GM23338 (cell line): ENCODE results near the gene KCND2. TPM values are rescaled to one million over a fixed set of nuclear protein-coding genes. Genes with fewer than 3 reads are reported as not detected.

Source experiments
- ATAC-seq: fragments of 200-7000 bp; cut with Tn5 transposase; 3 replicates; pipeline ENCODE4 v1.9.1; 2020
- DNase-seq: peaks from one replicate; pipeline ENCODE4 v3.0.0-alpha.2; 2015; ENCODE audit warnings: low spot score
- H2AFZ ChIP-seq: fragments of 200-600 bp; sonication (generic); 2 replicates; pipeline ENCODE4 v1.8.0; 2016; ENCODE audit warnings: antibody characterized with exemption, mild to moderate bottlenecking, moderate library complexity
- H3F3A ChIP-seq: fragments of 200-600 bp; sonication (generic); replicated peaks from 2 replicates; pipeline ENCODE4 v1.8.0; 2017; ENCODE audit warnings: antibody characterized with exemption, mixed run types, low read depth
- H3K27ac ChIP-seq: fragments of 200-600 bp; sonication (generic); 2 replicates; pipeline ENCODE4 v1.6.1; 2016; ENCODE audit warnings: low read depth
- H3K27me3 ChIP-seq: fragments of 200-600 bp; sonication (generic); 2 replicates; pipeline ENCODE4 v1.8.0; 2016; ENCODE audit warnings: mild to moderate bottlenecking, mixed run types, moderate library complexity; ENCODE audit not compliant: insufficient read depth
- H3K36me3 ChIP-seq: fragments of 200-600 bp; sonication (generic); 2 replicates; pipeline ENCODE4 v1.8.0; 2016; ENCODE audit warnings: mild to moderate bottlenecking; ENCODE audit not compliant: insufficient read depth
- H3K4me1 ChIP-seq: fragments of 200-600 bp; sonication (generic); 2 replicates; pipeline ENCODE4 v1.8.0; 2016; ENCODE audit warnings: mild to moderate bottlenecking, moderate library complexity; ENCODE audit not compliant: insufficient read depth
- H3K4me2 ChIP-seq: fragments of 200-600 bp; sonication (generic); 2 replicates; pipeline ENCODE4 v1.7.1; 2017; ENCODE audit warnings: mixed run types
- H3K4me3 ChIP-seq: fragments of 200-600 bp; sonication (generic); 2 replicates; pipeline ENCODE4 v1.6.1; 2016; ENCODE audit warnings: mixed run types
- H3K79me2 ChIP-seq: fragments of 200-600 bp; sonication (generic); replicated peaks from 2 replicates; pipeline ENCODE4 v1.8.0; 2017; ENCODE audit warnings: mild to moderate bottlenecking; ENCODE audit not compliant: insufficient read depth
- H3K9me2 ChIP-seq: fragments of 200-600 bp; sonication (generic); 2 replicates; pipeline ENCODE4 v1.8.0; 2017; ENCODE audit not compliant: insufficient read depth
- H4K20me1 ChIP-seq: fragments of 200-600 bp; sonication (generic); replicated peaks from 2 replicates; pipeline ENCODE4 v1.8.0; 2017; ENCODE audit warnings: mild to moderate bottlenecking; ENCODE audit not compliant: insufficient read depth
- H3K27ac Mint-ChIP-seq: 2 replicates; pipeline ENCODE4 v1.8.0; 2020; ENCODE audit warnings: inconsistent platforms, mild to moderate bottlenecking, moderate library complexity, mixed read lengths
- H3K27me3 Mint-ChIP-seq: 3 replicates; pipeline ENCODE4 v1.8.0; 2022; ENCODE audit warnings: low read depth, mild to moderate bottlenecking, moderate library complexity, mixed read lengths, inconsistent platforms; ENCODE audit not compliant: insufficient read depth, poor library complexity
- H3K36me3 Mint-ChIP-seq: 3 replicates; pipeline ENCODE4 v1.8.0; 2021; ENCODE audit warnings: low read depth, mild to moderate bottlenecking, inconsistent platforms, moderate library complexity, mixed read lengths
- H3K4me1 Mint-ChIP-seq: 3 replicates; pipeline ENCODE4 v1.8.0; 2020; ENCODE audit warnings: mild to moderate bottlenecking, inconsistent platforms, mixed read lengths
- H3K4me3 Mint-ChIP-seq: 3 replicates; pipeline ENCODE4 v1.8.0; 2021; ENCODE audit warnings: moderate library complexity, mild to moderate bottlenecking, inconsistent platforms, mixed read lengths
- H3K9me3 Mint-ChIP-seq: 3 replicates; pipeline ENCODE4 v1.8.0; 2020; ENCODE audit warnings: moderate library complexity, mild to moderate bottlenecking, inconsistent platforms, mixed read lengths
- CREB1 ChIP-seq: fragments of 250-450 bp; sonication (Bioruptor Pico); IDR thresholded peaks from 2 replicates; pipeline ENCODE4 v1.5.0; 2020; ENCODE audit warnings: low read depth, mild to moderate bottlenecking, moderate library complexity
- EZH2 ChIP-seq: fragments of 200-600 bp; sonication (generic); IDR thresholded peaks from one replicate; pipeline ENCODE4 v1.8.0; 2017; ENCODE audit warnings: antibody characterized with exemption, mild to moderate bottlenecking, low read depth; ENCODE audit not compliant: unreplicated experiment
- EZH2phosphoT487 ChIP-seq: fragments of 200-600 bp; sonication (generic); IDR thresholded peaks from one replicate; pipeline ENCODE4 v1.8.1; 2018; ENCODE audit warnings: antibody characterized with exemption; ENCODE audit not compliant: unreplicated experiment
- JUNB ChIP-seq: IDR thresholded peaks from one replicate; pipeline ENCODE4 v1.6.1; 2016; ENCODE audit warnings: antibody characterized with exemption; ENCODE audit not compliant: unreplicated experiment
- NANOG ChIP-seq: IDR thresholded peaks from 2 replicates; pipeline ENCODE4 v1.6.1; 2016; ENCODE audit warnings: antibody characterized with exemption, borderline replicate concordance
- POLR2AphosphoS5 ChIP-seq: IDR thresholded peaks from 2 replicates; pipeline ENCODE4 v1.6.1; 2016; ENCODE audit warnings: antibody characterized with exemption, low read depth
- STAT1 ChIP-seq: IDR thresholded peaks from one replicate; pipeline ENCODE4 v1.6.1; 2016; ENCODE audit warnings: antibody characterized with exemption; ENCODE audit not compliant: unreplicated experiment
- ZNF114 ChIP-seq: fragments of 250-450 bp; sonication (Bioruptor Pico); IDR thresholded peaks from 2 replicates; pipeline ENCODE4 v1.5.0; 2020; ENCODE audit warnings: mild to moderate bottlenecking, moderate library complexity
- ZNF331 ChIP-seq: fragments of 250-450 bp; sonication (Bioruptor Pico); IDR thresholded peaks from 2 replicates; pipeline ENCODE4 v1.5.0; 2020; ENCODE audit warnings: low read depth, mild to moderate bottlenecking, moderate library complexity
- polyA plus RNA-seq: library from polyadenylated mRNA; unstranded; fragments of >200 nt; fragmentation: Nextera tagmentation; extraction: Ambion mirVana; gene quantifications from 2 replicates; pipeline ENCODE4 v1.2.1, GENCODE V29; 2016
- total RNA-seq: library from RNA; depleted of rRNA; stranded (reverse); fragments of >200 nt; shearing (Covaris generic); gene quantifications from 2 replicates; pipeline ENCODE4 v1.2.3, GENCODE V29; 2014
- TF ChIP-seq, protein P1 (sequence below): IDR thresholded peaks from one replicate; pipeline ENCODE4 v1.6.1; 2018; ENCODE audit warnings: antibody characterized with exemption; ENCODE audit not compliant: unreplicated experiment
- TF ChIP-seq, protein P2 (sequence below): IDR thresholded peaks from 2 replicates; pipeline ENCODE4 v1.6.1; 2016; ENCODE audit warnings: antibody characterized with exemption
- TF ChIP-seq, protein P3 (sequence below), 2 experiments: fragments of 200-600 bp in 1 of 2; sonication (generic) in 1 of 2; conservative IDR thresholded peaks; 2 replicates each; pipeline versions ENCODE4 v1.5.1 to v1.6.1; 2016 to 2017; ENCODE audit warnings: antibody characterized with exemption in 2 of 2, low read depth in 2 of 2, mild to moderate bottlenecking in 2 of 2, moderate library complexity in 1 of 2
- TF ChIP-seq, protein P4 (sequence below): fragments of 250-450 bp; sonication (Bioruptor Pico); IDR thresholded peaks from 2 replicates; pipeline ENCODE4 v1.5.0; 2020; ENCODE audit warnings: mild to moderate bottlenecking, moderate library complexity

The KCND2 gene
- total and polyA plus RNA-seq, 2 experiments from 2014 or later, result 7.1 to 15.6 TPM

DNA sequence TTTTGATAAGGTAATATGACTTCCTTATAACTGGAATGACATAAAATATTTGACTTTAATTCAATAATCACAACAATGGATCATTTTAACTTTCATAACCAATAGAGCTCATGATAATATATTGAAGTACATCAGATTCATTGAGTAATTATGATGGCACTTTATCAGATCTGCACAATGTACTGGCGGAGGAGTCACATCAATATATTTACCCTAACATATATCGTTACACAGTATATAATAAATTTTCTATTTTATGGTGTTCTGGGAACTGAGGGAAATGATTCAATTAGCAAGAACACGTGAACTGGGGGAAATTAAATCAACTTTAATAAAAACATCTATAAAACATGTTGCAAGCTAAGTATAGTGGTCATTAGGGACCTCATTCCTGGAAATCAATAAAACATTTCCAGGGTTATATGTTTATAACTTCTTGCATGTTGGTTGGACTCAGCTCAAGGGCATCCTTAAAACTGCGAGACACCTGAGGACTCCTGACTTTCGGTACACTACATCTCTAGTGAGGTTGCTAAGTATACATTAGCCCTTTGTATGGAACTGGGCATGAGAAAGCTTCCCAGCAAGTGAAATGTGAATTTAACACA, 254.0 kb downstream of the KCND2 start:
- H3K4me3 Mint-ChIP-seq, result no peak overlapping the region
- peaks cover 15% of the 10 kb centered on the region for H3K4me1 ChIP-seq
- no peaks in the 10 kb centered on the region for H3K36me3 ChIP-seq
- H3K9me2 ChIP-seq, result no peaks in the 10 kb centered on the region
- no peak for DNase-seq
- no peak overlapping the region for H3K27ac ChIP-seq
- peaks cover 29% of the 10 kb centered on the region for H3K4me1 Mint-ChIP-seq
- no peaks in the 10 kb centered on the region for H3K36me3 Mint-ChIP-seq
- no peak overlapping the region for H2AFZ ChIP-seq
- no peaks in the 10 kb centered on the region for H3F3A ChIP-seq
- no peaks in the 10 kb centered on the region for H3K27me3 ChIP-seq
- ATAC-seq, result no peak
- peaks cover 4% of the 10 kb centered on the region for H3K27me3 Mint-ChIP-seq
- no peak overlapping the region for H3K4me3 ChIP-seq
- no peaks in the 10 kb centered on the region for H3K79me2 ChIP-seq
- no peak overlapping the region for H3K4me2 ChIP-seq
- no peaks in the 10 kb centered on the region for H4K20me1 ChIP-seq
- no peaks in the 10 kb centered on the region; the same call in 2 of the 3 replicates for H3K9me3 Mint-ChIP-seq
- no peak for TF ChIP-seq ZNF331 (CRISPR knock-in tag)
- no peak for TF ChIP-seq JUNB
- no peak for TF ChIP-seq NANOG
- TF ChIP-seq EZH2phosphoT487, result no peak
- TF ChIP-seq, protein P1, sequence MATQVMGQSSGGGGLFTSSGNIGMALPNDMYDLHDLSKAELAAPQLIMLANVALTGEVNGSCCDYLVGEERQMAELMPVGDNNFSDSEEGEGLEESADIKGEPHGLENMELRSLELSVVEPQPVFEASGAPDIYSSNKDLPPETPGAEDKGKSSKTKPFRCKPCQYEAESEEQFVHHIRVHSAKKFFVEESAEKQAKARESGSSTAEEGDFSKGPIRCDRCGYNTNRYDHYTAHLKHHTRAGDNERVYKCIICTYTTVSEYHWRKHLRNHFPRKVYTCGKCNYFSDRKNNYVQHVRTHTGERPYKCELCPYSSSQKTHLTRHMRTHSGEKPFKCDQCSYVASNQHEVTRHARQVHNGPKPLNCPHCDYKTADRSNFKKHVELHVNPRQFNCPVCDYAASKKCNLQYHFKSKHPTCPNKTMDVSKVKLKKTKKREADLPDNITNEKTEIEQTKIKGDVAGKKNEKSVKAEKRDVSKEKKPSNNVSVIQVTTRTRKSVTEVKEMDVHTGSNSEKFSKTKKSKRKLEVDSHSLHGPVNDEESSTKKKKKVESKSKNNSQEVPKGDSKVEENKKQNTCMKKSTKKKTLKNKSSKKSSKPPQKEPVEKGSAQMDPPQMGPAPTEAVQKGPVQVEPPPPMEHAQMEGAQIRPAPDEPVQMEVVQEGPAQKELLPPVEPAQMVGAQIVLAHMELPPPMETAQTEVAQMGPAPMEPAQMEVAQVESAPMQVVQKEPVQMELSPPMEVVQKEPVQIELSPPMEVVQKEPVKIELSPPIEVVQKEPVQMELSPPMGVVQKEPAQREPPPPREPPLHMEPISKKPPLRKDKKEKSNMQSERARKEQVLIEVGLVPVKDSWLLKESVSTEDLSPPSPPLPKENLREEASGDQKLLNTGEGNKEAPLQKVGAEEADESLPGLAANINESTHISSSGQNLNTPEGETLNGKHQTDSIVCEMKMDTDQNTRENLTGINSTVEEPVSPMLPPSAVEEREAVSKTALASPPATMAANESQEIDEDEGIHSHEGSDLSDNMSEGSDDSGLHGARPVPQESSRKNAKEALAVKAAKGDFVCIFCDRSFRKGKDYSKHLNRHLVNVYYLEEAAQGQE, result no peak
- TF ChIP-seq ZNF114, result no peak
- no peak for TF ChIP-seq CREB1 (CRISPR knock-in tag)
- TF ChIP-seq STAT1, result no peak
- TF ChIP-seq, protein P2, sequence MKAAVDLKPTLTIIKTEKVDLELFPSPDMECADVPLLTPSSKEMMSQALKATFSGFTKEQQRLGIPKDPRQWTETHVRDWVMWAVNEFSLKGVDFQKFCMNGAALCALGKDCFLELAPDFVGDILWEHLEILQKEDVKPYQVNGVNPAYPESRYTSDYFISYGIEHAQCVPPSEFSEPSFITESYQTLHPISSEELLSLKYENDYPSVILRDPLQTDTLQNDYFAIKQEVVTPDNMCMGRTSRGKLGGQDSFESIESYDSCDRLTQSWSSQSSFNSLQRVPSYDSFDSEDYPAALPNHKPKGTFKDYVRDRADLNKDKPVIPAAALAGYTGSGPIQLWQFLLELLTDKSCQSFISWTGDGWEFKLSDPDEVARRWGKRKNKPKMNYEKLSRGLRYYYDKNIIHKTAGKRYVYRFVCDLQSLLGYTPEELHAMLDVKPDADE, result no peak
- no peak for TF ChIP-seq EZH2
- TF ChIP-seq, protein P3, sequence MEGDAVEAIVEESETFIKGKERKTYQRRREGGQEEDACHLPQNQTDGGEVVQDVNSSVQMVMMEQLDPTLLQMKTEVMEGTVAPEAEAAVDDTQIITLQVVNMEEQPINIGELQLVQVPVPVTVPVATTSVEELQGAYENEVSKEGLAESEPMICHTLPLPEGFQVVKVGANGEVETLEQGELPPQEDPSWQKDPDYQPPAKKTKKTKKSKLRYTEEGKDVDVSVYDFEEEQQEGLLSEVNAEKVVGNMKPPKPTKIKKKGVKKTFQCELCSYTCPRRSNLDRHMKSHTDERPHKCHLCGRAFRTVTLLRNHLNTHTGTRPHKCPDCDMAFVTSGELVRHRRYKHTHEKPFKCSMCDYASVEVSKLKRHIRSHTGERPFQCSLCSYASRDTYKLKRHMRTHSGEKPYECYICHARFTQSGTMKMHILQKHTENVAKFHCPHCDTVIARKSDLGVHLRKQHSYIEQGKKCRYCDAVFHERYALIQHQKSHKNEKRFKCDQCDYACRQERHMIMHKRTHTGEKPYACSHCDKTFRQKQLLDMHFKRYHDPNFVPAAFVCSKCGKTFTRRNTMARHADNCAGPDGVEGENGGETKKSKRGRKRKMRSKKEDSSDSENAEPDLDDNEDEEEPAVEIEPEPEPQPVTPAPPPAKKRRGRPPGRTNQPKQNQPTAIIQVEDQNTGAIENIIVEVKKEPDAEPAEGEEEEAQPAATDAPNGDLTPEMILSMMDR (conservative IDR thresholded peaks at IDR 0.05; ENCODE audit: low read depth in 2 of 2), result no peak
- TF ChIP-seq POLR2AphosphoS5, result no peak
- TF ChIP-seq, protein P4, sequence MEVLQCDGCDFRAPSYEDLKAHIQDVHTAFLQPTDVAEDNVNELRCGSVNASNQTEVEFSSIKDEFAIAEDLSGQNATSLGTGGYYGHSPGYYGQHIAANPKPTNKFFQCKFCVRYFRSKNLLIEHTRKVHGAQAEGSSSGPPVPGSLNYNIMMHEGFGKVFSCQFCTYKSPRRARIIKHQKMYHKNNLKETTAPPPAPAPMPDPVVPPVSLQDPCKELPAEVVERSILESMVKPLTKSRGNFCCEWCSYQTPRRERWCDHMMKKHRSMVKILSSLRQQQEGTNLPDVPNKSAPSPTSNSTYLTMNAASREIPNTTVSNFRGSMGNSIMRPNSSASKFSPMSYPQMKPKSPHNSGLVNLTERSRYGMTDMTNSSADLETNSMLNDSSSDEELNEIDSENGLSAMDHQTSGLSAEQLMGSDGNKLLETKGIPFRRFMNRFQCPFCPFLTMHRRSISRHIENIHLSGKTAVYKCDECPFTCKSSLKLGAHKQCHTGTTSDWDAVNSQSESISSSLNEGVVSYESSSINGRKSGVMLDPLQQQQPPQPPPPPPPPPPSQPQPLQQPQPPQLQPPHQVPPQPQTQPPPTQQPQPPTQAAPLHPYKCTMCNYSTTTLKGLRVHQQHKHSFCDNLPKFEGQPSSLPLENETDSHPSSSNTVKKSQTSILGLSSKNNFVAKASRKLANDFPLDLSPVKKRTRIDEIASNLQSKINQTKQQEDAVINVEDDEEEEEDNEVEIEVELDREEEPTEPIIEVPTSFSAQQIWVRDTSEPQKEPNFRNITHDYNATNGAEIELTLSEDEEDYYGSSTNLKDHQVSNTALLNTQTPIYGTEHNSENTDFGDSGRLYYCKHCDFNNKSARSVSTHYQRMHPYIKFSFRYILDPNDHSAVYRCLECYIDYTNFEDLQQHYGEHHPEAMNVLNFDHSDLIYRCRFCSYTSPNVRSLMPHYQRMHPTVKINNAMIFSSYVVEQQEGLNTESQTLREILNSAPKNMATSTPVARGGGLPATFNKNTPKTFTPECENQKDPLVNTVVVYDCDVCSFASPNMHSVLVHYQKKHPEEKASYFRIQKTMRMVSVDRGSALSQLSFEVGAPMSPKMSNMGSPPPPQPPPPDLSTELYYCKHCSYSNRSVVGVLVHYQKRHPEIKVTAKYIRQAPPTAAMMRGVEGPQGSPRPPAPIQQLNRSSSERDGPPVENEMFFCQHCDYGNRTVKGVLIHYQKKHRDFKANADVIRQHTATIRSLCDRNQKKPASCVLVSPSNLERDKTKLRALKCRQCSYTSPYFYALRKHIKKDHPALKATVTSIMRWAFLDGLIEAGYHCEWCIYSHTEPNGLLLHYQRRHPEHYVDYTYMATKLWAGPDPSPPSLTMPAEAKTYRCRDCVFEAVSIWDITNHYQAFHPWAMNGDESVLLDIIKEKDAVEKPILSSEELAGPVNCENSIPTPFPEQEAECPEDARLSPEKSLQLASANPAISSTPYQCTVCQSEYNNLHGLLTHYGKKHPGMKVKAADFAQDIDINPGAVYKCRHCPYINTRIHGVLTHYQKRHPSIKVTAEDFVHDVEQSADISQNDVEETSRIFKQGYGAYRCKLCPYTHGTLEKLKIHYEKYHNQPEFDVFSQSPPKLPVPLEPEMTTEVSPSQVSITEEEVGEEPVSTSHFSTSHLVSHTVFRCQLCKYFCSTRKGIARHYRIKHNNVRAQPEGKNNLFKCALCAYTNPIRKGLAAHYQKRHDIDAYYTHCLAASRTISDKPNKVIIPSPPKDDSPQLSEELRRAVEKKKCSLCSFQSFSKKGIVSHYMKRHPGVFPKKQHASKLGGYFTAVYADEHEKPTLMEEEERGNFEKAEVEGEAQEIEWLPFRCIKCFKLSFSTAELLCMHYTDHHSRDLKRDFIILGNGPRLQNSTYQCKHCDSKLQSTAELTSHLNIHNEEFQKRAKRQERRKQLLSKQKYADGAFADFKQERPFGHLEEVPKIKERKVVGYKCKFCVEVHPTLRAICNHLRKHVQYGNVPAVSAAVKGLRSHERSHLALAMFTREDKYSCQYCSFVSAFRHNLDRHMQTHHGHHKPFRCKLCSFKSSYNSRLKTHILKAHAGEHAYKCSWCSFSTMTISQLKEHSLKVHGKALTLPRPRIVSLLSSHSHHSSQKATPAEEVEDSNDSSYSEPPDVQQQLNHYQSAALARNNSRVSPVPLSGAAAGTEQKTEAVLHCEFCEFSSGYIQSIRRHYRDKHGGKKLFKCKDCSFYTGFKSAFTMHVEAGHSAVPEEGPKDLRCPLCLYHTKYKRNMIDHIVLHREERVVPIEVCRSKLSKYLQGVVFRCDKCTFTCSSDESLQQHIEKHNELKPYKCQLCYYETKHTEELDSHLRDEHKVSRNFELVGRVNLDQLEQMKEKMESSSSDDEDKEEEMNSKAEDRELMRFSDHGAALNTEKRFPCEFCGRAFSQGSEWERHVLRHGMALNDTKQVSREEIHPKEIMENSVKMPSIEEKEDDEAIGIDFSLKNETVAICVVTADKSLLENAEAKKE (CRISPR knock-in tag), result no peak
- no peak overlapping the region for H3K27ac Mint-ChIP-seq
